SJSA1 (cell line): Measurements from ENCODE around the gene MKNK2. TPM values are rescaled to one million over a fixed set of nuclear protein-coding genes. Genes with fewer than 3 reads are reported as not detected.
"Not testable (repeated sequence)": the region's sequence is repeated elsewhere in the genome, so short reads cannot be mapped to it uniquely, and the experiment has no call there.

Source experiments
- DNase-seq, 2 experiments: peaks; one replicate each; pipeline ENCODE4 v3.0.0-alpha.2; 2015 to 2020; ENCODE audit warnings: low spot score in 2 of 2, low read depth in 1 of 2
- H3K27ac ChIP-seq: fragments of 250-450 bp; sonication (Bioruptor Pico); 2 replicates; pipeline ENCODE4 v1.5.1; 2020; ENCODE audit warnings: mild to moderate bottlenecking, moderate library complexity
- H3K27me3 ChIP-seq: fragments of 250-450 bp; sonication (Bioruptor Pico); replicated peaks from 2 replicates; pipeline ENCODE4 v1.5.1; 2020; ENCODE audit warnings: mild to moderate bottlenecking, moderate library complexity
- H3K36me3 ChIP-seq: fragments of 250-450 bp; sonication (Bioruptor Pico); 2 replicates; pipeline ENCODE4 v1.5.1; 2020; ENCODE audit warnings: mild to moderate bottlenecking
- H3K4me1 ChIP-seq: fragments of 250-450 bp; sonication (Bioruptor Pico); replicated peaks from 2 replicates; pipeline ENCODE4 v1.6.1; 2021; ENCODE audit warnings: mild to moderate bottlenecking
- H3K4me3 ChIP-seq: fragments of 250-450 bp; sonication (Bioruptor Pico); 2 replicates; pipeline ENCODE4 v1.5.1; 2020; ENCODE audit warnings: mild to moderate bottlenecking
- H3K9me3 ChIP-seq: fragments of 250-450 bp; sonication (Bioruptor Pico); replicated peaks from 2 replicates; pipeline ENCODE4 v1.5.1; 2020; ENCODE audit warnings: mild to moderate bottlenecking
- total RNA-seq: library from RNA; depleted of rRNA; stranded (reverse); fragments of >200 nt; shearing (Covaris generic); gene quantifications from 2 replicates; pipeline ENCODE4 v1.2.3, GENCODE V29; 2014

The MKNK2 gene
- total RNA-seq, 1 experiment from 2014 or later, result 18.7 TPM

- Histone ChIP-seq H3K9me3 (peaks cover 3% of the 10 kb centered on the region; the same call in 1 of the 2 replicates), H3K4me3 (no peak overlapping the region), H3K4me1 (peaks cover 6% of the 10 kb centered on the region), H3K36me3 (peaks cover 28% of the 10 kb centered on the region), H3K27me3 (no peaks in the 10 kb centered on the region), H3K27ac (no peak overlapping the region)
- peak in 1 of 2 experiments; percentile 44 for DNase-seq
Observed at GRCh38 chr19:2039959-2040646, 10.9 kb downstream of the MKNK2 start.

GRCh38 chr19:2039089-2039958 lies 11.7 kb downstream of the MKNK2 start:
- peaks cover 6% of the 10 kb centered on the region for H3K4me1 ChIP-seq
- H3K27me3 ChIP-seq, result no peaks in the 10 kb centered on the region
- peaks cover 3% of the 10 kb centered on the region; the same call in 1 of the 2 replicates for H3K9me3 ChIP-seq
- no peak overlapping the region for H3K27ac ChIP-seq
- H3K4me3 ChIP-seq, result no peak overlapping the region
- peak in 1 of 2 experiments; percentile 43 for DNase-seq
- peaks cover 28% of the 10 kb centered on the region for H3K36me3 ChIP-seq

GRCh38 chr19:2038284-2039088 lies 12.6 kb downstream of the MKNK2 start:
- Histone ChIP-seq H3K4me1 (peaks cover 6% of the 10 kb centered on the region), H3K4me3 (no peak overlapping the region), H3K36me3 (peaks cover 28% of the 10 kb centered on the region), H3K27me3 (no peaks in the 10 kb centered on the region), H3K9me3 (peaks cover 3% of the 10 kb centered on the region; the same call in 1 of the 2 replicates), H3K27ac (no peak overlapping the region)
- peak in 1 of 2 experiments; percentile 41 for DNase-seq

- Histone ChIP-seq H3K27me3 (no peaks in the 10 kb centered on the region), H3K4me3 (no peak overlapping the region), H3K36me3 (peaks cover 20% of the 10 kb centered on the region), H3K4me1 (peaks cover 7% of the 10 kb centered on the region), H3K27ac (no peak overlapping the region), H3K9me3 (peaks cover 3% of the 10 kb centered on the region; the same call in 1 of the 2 replicates)
- no peak for DNase-seq
Observed at GRCh38 chr19:2037651-2038255, 13.3 kb downstream of the MKNK2 start.

- H3K9me3 ChIP-seq, result peaks cover 3% of the 10 kb centered on the region; the same call in 1 of the 2 replicates
- H3K27ac ChIP-seq, result no peak overlapping the region
- peaks cover 13% of the 10 kb centered on the region for H3K4me1 ChIP-seq
- DNase-seq, result no peak
- no peaks in the 10 kb centered on the region for H3K27me3 ChIP-seq
- H3K4me3 ChIP-seq, result no peak overlapping the region
- peaks cover 8% of the 10 kb centered on the region for H3K36me3 ChIP-seq
Observed at GRCh38 chr19:2036424-2036823, 14.6 kb downstream of the MKNK2 start.

GRCh38 chr19:2035590-2035991 lies 15.5 kb downstream of the MKNK2 start:
- Histone ChIP-seq H3K27ac (no peak overlapping the region), H3K4me3 (no peak overlapping the region)
- no peak for DNase-seq

GRCh38 chr19:2034729-2035589 lies 16.1 kb downstream of the MKNK2 start:
- Histone ChIP-seq H3K27ac (no peak overlapping the region), H3K4me3 (no peak overlapping the region), H3K36me3 (no peaks in the 10 kb centered on the region), H3K9me3 (peaks cover 3% of the 10 kb centered on the region; the same call in 1 of the 2 replicates), H3K4me1 (peaks cover 13% of the 10 kb centered on the region), H3K27me3 (no peaks in the 10 kb centered on the region)
- DNase-seq, result no peak

More at GRCh38 chr19:2035590-2035991, 15.5 kb downstream of the MKNK2 start:
- peaks cover 3% of the 10 kb centered on the region; the same call in 1 of the 2 replicates for H3K9me3 ChIP-seq
- peaks cover under 1% of the 10 kb centered on the region; the same call in 1 of the 2 replicates for H3K36me3 ChIP-seq
- H3K27me3 ChIP-seq, result no peaks in the 10 kb centered on the region
- peaks cover 13% of the 10 kb centered on the region for H3K4me1 ChIP-seq

- not testable (repeated sequence) for H3K36me3 ChIP-seq, H3K4me3 ChIP-seq, DNase-seq, H3K27me3 ChIP-seq, H3K27ac ChIP-seq, H3K9me3 ChIP-seq
- H3K4me1 ChIP-seq, result peaks cover 15% of the 10 kb centered on the region
Observed at GRCh38 chr19:2034253-2034652, 16.8 kb downstream of the MKNK2 start.

GRCh38 chr19:2033825-2034159 lies 17.3 kb downstream of the MKNK2 start:
- Histone ChIP-seq H3K36me3 (no peaks in the 10 kb centered on the region), H3K9me3 (peaks cover 3% of the 10 kb centered on the region; the same call in 1 of the 2 replicates), H3K4me3 (no peak overlapping the region), H3K4me1 (peaks cover 19% of the 10 kb centered on the region), H3K27ac (no peak overlapping the region), H3K27me3 (no peaks in the 10 kb centered on the region)
- DNase-seq, result no peak

- Histone ChIP-seq H3K4me3 (no peak overlapping the region), H3K36me3 (no peaks in the 10 kb centered on the region), H3K9me3 (peaks cover 3% of the 10 kb centered on the region; the same call in 1 of the 2 replicates), H3K27me3 (no peaks in the 10 kb centered on the region), H3K4me1 (peaks cover 21% of the 10 kb centered on the region), H3K27ac (no peak overlapping the region)
- peak in 1 of 2 experiments; percentile 40 for DNase-seq
Observed at GRCh38 chr19:2033115-2033824, 17.8 kb downstream of the MKNK2 start.

- Histone ChIP-seq H3K27ac (peak overlapping the region; percentile 0; the same call in 1 of the 2 replicates), H3K36me3 (no peaks in the 10 kb centered on the region), H3K9me3 (peaks cover 3% of the 10 kb centered on the region; the same call in 1 of the 2 replicates), H3K27me3 (no peaks in the 10 kb centered on the region), H3K4me1 (peaks cover 23% of the 10 kb centered on the region), H3K4me3 (no peak overlapping the region)
- DNase-seq, result peak; percentile 78 to 94
Observed at GRCh38 chr19:2032296-2032941, 18.6 kb downstream of the MKNK2 start.
